HG03025 (cell line): ENCODE data around the gene RAI14.
"Not testable (repeated sequence)": the region's sequence is repeated elsewhere in the genome, so short reads cannot be mapped to it uniquely, and the experiment has no call there.

Experiments used
- ATAC-seq: cut with Tn5 transposase; IDR thresholded peaks from one replicate; pipeline ENCODE4 v1.9.1; 2021; ENCODE audit warnings: mild to moderate bottlenecking, moderate library complexity; ENCODE audit not compliant: unreplicated experiment, low FRiP score

Gene RAI14

DNA sequence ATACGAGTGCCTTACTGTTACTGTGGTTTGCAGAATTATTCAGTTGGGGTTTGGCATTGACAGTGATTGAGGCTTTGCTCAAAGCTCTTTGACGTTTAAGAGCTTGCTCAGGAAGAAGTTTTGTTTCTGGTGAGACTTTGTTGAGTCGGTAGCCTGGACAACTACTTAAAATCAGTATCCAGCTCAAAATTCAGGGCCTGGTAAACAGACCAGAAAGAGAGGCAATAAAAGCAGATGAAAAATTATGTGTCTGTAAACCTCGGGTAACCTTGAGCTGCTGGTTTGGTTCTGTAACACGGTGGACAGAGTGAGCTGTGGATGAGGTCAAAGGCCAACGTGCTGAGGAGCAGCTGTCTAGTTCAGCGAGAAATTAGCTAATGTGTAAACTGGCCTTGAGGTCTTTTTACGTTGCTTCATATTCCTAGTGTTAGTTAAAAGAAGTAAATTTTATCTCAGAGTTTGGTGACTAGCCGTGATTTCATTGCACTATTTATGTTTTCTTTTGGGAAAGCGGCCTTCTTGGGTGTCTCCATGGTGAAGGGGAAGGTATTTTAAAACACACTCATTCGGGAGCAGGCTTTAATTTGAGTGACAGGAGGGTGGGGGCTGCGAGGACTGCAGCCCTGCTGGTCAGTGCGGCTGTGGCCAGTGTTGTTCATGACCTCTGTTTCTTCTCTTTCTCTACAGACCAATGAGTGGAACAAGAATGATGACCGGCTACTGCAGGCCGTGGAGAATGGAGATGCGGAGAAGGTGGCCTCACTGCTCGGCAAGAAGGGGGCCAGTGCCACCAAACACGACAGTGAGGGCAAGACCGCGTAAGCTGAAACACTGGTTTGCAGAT, 100.9 kb downstream of the RAI14 start:
- no peak for ATAC-seq

DNA sequence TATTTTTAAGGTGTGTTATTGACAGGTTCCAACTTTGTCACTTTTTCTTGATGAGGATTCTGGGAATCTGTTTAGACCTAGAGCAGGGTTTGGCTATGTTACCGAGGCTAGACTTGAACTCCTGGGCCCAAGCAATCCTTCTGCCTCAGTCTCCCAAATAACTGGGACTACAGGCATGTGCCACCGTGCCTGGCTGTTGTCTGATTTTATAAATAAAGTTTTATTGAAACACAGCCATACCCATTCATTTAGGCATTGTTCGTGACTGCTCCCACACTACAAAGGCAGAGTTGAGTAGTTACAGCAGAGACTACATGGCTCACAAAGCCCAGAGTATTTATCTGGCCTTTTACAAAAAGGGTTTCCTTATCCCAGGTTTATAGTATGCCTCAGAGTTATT, 102.4 kb downstream of the RAI14 start:
- ATAC-seq, result no peak

DNA sequence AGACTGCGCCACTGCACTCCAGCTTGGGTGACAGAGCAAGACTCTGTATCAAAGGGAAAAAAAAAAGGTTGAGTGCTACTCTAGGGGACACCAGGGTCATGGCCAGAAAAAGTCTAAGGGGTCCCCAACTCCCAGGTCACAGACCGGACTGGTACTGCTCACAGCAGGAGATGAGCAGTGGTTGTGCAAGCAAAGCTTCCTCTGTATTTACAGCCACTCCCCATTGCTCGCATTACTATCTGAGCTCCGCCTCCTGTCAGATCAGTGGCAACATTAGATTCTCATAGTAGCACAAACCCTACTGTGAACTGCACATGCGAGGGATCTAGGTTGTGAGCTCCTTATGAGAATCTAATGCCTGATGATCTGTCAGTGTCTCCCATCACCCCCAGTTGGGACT, 103.1 kb downstream of the RAI14 start:
- ATAC-seq, result not testable (repeated sequence)

DNA sequence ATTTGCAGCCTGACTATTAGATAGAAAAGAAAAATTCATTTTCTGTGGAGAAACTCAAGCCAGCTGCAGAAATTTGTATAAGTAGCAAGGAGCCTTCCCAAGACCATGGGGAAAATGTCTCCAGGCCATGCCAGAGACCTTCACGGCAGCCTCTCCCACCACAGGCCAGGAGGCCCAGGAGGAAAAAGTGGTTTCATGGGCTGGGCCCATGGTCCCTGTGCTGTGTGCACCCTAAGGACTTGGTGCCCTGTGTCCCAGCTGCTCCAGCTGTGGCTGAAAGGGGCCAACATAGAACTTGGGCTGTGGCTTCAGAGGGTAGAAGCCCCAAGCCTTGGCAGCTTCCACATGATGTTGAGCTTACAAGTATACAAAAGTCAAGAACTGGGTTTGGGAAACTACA, 109.5 kb downstream of the RAI14 start:
- ATAC-seq, result no peak

DNA sequence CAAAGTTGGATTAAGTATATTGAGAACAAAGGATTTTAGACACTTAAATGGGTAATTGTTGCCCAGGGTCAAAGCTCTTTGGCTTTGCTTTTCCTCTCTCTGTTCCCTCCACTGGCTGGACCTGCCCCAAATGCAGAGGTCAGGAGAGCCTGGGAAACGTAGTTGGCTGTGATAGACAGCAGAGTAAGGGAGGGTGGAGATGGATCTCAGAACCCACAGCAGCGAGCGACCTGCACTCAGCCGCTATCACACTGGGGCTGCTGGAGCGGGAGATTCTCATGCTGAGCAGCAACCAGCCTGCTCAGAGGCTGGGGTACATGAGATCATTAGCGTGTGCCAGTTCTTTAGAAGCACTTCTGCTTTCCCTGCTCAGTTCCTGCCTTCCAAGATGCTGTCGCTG, 111.1 kb downstream of the RAI14 start:
- ATAC-seq, result no peak

DNA sequence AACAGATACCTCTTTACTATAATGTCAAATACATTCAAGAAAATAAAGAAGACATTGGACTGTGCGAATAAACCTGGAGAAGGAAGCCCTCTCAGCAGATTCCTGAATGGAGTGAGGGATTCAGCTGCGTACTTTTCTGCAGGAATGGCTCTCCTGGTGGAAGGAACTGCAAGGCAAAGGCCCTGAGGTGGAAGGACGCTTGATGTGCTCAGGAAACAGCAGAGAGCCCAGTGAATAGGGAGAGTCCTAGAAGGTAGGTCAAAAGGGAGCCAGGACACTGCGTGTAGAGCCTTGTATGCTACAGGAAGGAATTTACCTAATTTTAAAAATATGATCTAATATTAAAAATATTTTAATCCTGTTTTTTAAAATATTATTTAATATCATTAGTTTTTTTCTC, 114.4 kb downstream of the RAI14 start:
- no peak for ATAC-seq

DNA sequence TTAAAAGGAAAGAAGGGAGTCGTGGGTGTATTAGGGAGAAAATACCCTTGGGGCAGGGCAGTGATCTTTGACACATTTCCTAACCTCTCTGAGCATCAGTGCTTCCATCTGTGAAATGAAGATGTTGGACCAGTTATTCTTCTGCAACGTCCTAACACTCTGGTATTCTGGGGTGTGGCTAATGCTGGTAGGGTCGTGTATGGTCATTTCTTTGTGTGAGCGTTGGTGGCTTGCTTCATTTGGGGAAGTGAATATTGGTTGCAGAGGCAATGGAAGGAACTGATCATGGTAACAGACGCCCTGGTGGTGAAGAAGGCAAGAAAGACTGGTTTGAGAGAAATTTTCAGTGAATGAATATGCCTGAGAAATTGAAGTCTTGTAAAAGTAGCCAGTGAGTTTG, 114.9 kb downstream of the RAI14 start:
- ATAC-seq, result no peak

DNA sequence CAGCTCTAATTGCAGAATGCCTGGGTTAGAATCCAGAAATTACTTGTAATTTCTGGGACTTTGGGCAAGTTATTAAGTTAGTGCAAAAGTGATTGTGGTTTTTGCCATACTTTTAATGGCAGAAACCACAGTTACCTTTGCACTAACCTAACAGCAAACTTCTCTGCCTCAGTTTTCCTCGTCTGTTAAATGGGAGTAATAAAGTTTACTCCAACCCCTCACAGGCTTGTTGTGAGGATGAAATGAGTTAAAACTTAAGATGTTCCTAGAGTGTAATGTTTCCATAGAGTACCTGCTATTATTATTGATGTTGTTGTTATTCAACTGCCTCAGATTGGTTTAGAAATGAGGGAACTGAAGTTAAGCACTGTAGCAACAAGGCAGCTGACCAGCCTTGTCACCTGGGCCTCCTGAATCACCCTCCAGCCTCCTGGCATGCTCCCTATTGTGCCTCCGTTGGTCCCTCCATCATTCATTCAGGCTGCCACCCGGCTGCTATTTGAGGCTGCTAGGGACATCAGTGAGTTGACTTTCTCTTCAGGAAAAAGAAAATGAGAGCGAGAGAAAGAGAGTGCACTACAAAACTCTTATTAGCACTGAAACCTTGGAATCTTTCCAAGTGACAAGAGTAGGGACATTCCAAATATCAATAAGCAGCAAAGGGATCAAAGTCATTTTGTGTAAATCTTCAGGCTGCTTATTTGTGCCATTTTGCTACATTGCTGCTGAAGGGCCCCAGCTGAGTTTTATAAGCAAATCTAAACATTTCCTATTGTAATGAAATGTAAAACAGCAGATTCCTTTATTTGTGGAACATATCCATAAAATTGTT, 116.4 kb downstream of the RAI14 start:
- ATAC-seq, result no peak

DNA sequence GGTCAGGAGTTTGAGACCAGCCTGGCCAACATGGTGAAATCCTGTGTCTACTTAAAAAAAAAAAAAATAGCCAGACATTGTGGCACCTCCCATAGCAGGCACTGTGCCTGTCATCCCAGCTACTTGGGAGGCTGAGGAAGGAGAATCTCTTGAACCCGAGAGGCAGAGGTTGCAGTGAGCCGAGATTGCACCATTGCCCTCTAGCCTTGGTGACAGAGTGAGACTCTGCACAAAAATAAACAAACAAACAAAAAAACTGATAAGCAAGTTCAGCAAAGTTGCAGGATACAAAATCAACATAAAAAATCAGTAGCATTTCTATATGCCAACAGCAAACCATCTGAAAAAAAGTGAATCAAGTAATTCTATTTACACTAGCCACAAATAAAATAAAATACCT, 118.0 kb downstream of the RAI14 start:
- no peak for ATAC-seq

DNA sequence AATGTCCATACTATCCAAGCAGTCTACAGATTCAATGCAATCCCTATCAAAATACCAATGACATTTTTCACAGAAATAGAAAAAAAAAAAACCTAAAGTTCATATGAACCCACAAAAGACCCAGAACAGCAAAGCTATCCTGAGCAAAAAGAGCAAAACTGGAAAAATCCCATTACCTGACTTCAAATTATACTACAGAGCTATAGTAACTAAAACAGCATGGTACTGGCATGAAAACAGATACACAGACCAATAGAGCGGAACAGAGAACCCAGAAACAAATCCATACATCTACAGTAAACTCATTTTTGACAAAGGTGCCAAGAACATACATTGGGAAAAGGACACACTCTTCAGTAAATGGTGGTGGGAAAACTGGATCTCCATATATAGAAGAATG, 118.5 kb downstream of the RAI14 start:
- ATAC-seq, result not testable (repeated sequence)

DNA sequence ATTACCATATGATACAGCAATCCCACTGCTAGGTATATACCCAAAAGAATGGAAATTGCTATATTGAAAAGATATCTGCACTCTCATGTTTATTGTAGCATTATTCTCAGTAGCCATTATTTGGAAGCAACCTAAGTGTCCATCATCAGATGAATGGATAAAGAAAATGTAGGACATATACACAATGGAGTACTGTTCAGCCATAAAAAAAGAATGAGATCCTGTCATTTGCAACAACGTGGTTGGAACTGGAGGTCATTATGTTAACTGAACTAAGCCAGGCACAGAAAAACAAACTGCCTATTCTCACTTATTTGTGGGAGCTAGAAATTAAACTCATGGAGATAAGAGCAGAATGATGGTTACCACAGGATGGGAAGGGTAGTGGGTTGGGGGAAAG, 119.8 kb downstream of the RAI14 start:
- no peak for ATAC-seq

DNA sequence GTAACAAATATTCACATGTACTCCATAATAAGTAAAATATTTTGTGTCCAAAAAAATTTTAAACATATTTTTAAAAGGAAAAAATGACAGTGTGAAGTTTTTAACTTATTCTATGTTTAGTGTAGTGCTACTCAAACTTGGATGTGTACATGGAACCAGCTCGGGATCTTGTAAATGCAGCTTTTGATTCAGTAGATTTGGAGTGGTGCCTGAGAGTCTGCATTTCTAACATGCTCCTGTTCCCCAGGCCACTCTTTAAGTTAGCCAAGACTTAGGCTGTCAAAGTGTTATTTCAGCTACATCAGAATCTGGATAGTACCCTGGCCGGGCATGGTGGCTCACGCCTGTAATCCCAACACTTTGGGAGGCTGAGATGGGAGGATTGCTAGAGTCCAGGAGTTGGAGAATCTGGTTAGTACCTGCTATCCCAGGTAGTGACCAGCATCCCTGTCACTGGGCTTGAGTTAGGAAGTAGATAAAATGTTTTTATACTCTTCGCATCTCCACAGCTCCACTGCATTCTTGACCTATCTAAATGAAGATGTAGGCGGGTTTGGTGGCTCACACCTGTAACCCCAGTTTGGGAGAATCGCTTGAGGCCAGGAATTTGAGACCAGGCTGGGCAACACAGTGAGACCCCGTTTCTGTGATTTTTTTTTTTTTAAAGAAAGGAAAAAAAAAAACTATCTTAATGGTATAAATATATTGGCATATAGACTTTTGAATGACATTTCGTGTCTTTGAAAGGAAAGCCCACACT, 122.1 kb downstream of the RAI14 start:
- no peak for ATAC-seq

DNA sequence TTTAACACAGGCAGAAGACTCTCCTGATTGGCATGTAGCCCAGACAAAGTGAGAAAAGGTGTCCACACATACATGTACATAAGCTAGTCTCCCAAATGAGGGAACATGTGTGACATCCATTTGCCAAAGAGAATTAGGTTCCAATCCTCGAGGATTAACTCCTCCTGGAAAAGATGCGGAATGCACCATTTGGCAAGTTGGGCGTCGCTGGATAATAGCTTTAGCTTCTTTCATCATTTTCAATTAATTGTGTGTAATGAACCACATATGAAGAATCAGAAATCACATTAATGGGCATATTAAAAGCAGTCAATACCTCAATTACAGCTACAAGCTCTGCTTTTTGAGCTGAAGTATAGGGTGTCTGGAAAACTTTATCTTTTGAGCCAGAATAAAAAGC, 127.8 kb downstream of the RAI14 start:
- not testable (repeated sequence) for ATAC-seq

DNA sequence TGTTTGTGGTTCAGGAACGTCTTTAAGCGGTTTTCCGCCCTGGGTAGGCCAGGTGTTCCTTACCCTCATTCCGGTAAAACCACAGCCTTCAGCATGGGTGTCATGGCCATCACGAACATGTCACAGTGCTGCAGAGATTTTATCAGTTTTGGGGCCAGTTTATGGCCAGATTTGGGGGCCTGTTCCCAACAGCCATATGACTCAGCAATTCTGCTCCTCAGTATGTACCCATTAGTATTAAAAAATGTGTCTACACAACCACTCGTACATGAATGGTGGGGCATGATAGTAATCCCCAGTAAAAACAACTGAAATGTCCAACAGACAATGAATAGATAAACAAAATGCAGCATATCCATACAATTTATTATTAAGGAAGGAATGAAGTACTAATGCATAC, 130.9 kb downstream of the RAI14 start:
- no peak for ATAC-seq

DNA sequence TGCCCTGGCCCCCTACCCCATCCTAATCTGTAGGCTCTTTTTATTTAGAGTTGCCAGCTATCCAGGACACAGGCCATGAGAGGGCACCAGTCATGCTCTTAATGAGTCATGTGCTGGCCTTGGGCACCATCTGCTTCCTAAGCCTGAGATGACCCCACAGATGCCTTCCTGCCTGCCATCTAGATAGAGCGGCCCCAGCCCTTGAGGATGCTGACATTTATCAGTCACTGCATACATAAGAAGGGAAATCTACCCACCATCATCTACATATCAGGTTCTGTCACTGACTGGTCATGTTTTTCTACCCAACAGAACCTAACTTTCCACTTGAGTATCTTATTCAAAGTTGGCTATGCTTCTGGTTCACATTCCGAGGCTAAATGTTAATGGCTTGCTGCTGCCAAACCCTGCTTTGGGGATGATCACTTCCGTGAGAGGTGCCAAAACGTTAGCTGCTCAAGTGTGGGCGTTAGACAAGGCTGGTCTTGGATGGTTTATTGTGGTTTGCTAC, 132.9 kb downstream of the RAI14 start:
- no peak for ATAC-seq

DNA sequence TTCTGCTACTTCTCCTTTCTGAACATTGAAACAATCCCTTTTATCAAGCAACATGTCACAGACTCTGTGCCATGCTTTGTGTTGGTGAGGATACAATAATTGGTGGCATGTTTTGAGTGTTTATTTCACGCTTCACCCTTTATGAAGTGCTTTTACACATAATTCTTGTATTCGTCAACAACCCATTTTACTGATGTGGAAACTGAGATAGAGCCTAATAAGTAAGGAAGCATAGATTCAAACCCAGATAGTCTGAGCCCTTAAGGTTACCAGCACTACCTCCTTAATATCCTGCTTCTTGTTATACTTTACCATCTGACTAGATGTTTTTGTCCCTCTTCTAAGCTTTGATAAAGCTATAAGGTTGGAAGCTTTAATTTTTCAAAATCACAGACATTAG, 133.5 kb downstream of the RAI14 start:
- ATAC-seq, result no peak

DNA sequence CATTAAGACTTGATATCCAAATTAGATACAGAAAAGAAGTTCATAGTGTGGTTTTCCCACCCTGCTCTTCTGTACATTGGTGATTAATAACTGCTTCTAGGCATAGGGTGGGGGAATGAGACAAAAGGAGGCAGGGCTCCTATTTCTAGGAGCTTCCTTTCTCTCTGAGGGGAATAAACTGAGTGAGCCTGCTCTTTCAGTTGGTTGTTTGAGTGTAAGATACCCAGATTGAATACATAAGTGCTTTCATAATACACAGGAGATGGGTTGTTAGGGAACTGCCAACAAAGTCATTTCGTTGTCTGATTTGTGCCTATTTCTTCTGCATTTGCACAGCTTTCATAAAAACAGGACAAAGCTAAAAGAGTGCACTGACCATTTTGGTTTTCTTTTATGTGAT, 133.9 kb downstream of the RAI14 start:
- no peak for ATAC-seq

DNA sequence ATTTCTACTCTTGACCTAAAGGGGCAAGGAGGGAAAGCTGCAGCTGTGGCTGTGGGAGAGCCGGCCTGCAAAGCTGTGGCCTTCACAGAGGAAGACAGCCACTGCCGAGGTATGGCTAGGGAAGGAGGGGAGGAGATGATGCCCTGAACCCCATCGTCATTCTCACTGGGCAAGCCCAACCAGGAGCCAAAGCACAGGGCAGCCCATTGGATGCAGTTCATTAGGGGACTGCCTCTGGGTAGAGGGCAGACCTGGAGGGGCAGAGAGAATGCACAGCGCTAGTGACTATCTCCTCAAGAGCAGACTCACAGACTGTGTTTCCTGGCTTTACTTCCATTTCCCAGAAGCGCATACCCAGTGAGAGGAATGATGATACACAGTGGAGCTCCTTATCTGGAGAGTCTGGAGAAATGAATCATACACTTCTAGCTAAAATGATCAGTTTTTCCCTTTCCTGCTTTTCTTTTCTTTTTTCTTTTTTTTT, 135.7 kb downstream of the RAI14 start:
- no peak for ATAC-seq

DNA sequence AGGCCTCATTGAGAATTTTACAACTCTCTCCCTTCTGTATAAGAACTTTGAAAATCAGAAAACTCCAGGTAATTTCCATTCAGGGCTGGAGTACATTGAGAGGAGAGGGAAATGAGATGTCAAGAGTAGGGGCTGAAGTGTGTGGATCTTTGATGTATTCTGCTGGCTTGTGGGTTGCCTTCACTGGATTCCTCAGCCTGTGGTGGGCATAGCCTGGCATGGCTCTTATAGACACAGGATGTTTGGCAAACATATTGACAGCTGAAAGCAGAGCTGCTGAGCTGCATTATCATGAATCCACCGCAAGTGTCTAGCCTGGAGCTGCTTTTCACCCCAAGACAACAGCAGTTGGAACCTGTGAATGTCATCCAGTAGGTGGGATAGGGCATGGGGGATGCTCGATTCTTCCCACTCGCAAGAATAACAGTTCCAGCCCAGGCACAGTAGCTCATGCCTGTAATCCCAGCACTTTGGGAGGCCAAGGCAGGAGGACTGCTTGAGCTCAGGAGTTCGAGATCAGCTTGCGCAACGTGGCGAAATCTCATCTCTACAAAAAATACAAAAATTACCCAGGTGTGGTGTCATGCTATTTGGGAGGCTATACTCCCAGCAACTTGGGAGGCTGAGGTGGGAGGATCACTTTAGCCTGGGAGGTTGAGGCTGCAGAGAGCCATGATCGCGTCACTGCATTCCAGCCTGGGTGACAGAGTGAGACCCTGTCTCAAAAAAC, 146.9 kb downstream of the RAI14 start:
- ATAC-seq, result no peak
